Brain microvascular endothelial cell (primary cell): Measurements from ENCODE around the gene WDTC1.

Experiments used
- DNase-seq: peaks from one replicate; pipeline ENCODE4 v3.0.0-alpha.2; 2020
- H3K27ac ChIP-seq: fragments of 250-450 bp; sonication (Bioruptor Pico); 2 replicates; pipeline ENCODE4 v1.5.1; 2020; ENCODE audit warnings: mild to moderate bottlenecking, moderate library complexity
- H3K27me3 ChIP-seq: fragments of 250-450 bp; sonication (Bioruptor Pico); replicated peaks from 2 replicates; pipeline ENCODE4 v1.5.1; 2020; ENCODE audit warnings: mild to moderate bottlenecking
- H3K36me3 ChIP-seq: fragments of 250-450 bp; sonication (Bioruptor Pico); replicated peaks from 2 replicates; pipeline ENCODE4 v1.5.1; 2020; ENCODE audit warnings: mild to moderate bottlenecking
- H3K4me3 ChIP-seq: 2 replicates; pipeline ENCODE4 v1.5.1; 2011; ENCODE audit warnings: low read depth, mild to moderate bottlenecking, control low read depth, low read length, moderate library complexity
- CTCF ChIP-seq: IDR thresholded peaks from 2 replicates; pipeline ENCODE4 v1.5.1; 2011; ENCODE audit warnings: low read depth, mild to moderate bottlenecking, moderate library complexity, low read length, control low read depth, inconsistent platforms; ENCODE audit errors: missing control alignments
- in situ Hi-C: cut with HindIII; loops from 2 replicates; pipeline ENCODE4 v1.10.0; 2017; ENCODE audit warnings: low sequenced_read_pairs, low pct_ligation_motif_present

The WDTC1 gene

GRCh38 chr1:27356619-27357280 lies 122.3 kb downstream of the WDTC1 start:
- Histone ChIP-seq H3K36me3 (peaks cover 25% of the 10 kb centered on the region), H3K27me3 (no peaks in the 10 kb centered on the region), H3K27ac (no peak overlapping the region), H3K4me3 (no peak overlapping the region)
- DNase-seq = no peak
- in situ Hi-C loops = no loop called here
- TF ChIP-seq CTCF = no peak

- no peak overlapping the region for H3K27ac ChIP-seq
- H3K36me3 ChIP-seq = peaks cover 25% of the 10 kb centered on the region
- in situ Hi-C loops = no loop called here
- no peak for DNase-seq
- no peaks in the 10 kb centered on the region for H3K27me3 ChIP-seq
- TF ChIP-seq CTCF = peak; percentile 92
- H3K4me3 ChIP-seq = no peak overlapping the region
Observed at GRCh38 chr1:27357281-27358037, 123.0 kb downstream of the WDTC1 start.
